Thoracic aorta endothelial cell (primary cell): Measurements from ENCODE around the gene AMER2. TPM values are rescaled to one million over a fixed set of nuclear protein-coding genes. Genes with fewer than 3 reads are reported as not detected.

Experiments used
- small RNA-seq: library from RNA; depleted of rRNA; stranded (forward); fragments of <200 nt; gene quantifications from one replicate; pipeline ENCODE3, GENCODE V24; 2012
- total RNA-seq: library from RNA; depleted of rRNA; stranded (reverse); fragments of >200 nt; gene quantifications from 2 replicates; pipeline ENCODE4 v1.2.3, GENCODE V29; 2012

The AMER2 gene, protein sequence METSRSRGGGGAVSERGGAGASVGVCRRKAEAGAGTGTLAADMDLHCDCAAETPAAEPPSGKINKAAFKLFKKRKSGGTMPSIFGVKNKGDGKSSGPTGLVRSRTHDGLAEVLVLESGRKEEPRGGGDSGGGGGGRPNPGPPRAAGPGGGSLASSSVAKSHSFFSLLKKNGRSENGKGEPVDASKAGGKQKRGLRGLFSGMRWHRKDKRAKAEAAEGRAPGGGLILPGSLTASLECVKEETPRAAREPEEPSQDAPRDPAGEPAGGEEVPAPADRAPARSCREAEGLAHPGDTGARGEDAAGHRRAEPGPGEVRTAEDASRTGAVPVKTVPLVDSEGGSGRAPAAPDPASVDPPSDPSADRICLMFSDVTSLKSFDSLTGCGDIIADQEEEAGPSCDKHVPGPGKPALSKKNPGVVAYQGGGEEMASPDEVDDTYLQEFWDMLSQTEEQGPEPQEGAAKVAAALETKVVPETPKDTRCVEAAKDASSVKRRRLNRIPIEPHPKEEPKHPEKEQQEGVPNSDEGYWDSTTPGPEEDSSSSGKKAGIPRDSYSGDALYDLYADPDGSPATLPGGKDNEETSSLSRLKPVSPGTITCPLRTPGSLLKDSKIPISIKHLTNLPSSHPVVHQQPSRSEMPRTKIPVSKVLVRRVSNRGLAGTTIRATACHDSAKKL
- not detected in 2 replicates for total RNA-seq

GRCh38 chr13:25171517-25172302, at the start of gene AMER2:
Gene AMER2, minus strand, starts transcription at chr13:25172288. Its CDS starts 669 bp downstream, at chr13:25171619.

Small RNA genes lying within 50 kb of the gene (small RNA-seq; reads per million reads assigned to genes)
- not detected for gene AL359757.1
- not detected for gene AL359757.2

Other genes starting within 250 kb of the AMER2 start
- 0.22 and 0.27 TPM in 2 replicates for gene PABPC3, start 76.2 kb downstream of the AMER2 start, total RNA-seq
- gene MTMR6, start 115.2 kb upstream of the AMER2 start, total RNA-seq = 49.5 and 55.6 TPM in 2 replicates
- gene NUP58, start 129.3 kb upstream of the AMER2 start, total RNA-seq = 87.4 and 97.9 TPM in 2 replicates
- 0.07 and 0.13 TPM in 2 replicates for gene ATP8A2, start 199.7 kb upstream of the AMER2 start, total RNA-seq